Kidney (tissue), 14 donors: ENCODE measurements around the gene GRIK3. TPM values are rescaled to one million over a fixed set of nuclear protein-coding genes. Genes with fewer than 3 reads are reported as not detected.

Experiments
- DNase-seq, 5 donors: peaks; one replicate each; pipeline ENCODE4 v3.0.0-alpha.2; 2013 to 2020
- FAIRE-seq: peaks from 2 replicates; lab custom pipeline; 2012; peaks lifted over from hg19 to GRCh38; lab: Jason Lieb, UNC
- H3K27ac ChIP-seq, 2 donors: one replicate each; pipeline ENCODE4 v1.7.0; 2013; ENCODE audit warnings: low read depth in 2 of 2, low read length in 2 of 2, inconsistent platforms in 1 of 2
- H3K27me3 ChIP-seq: one replicate; pipeline ENCODE4 v1.7.1; 2013; ENCODE audit warnings: low read length, inconsistent platforms; ENCODE audit not compliant: control insufficient read depth, insufficient read depth
- H3K36me3 ChIP-seq, 3 donors: one replicate each; pipeline versions ENCODE4 v1.7.0 to v1.7.1; 2013; ENCODE audit warnings: low read length in 3 of 3, control low read depth in 1 of 3, inconsistent platforms in 1 of 3; ENCODE audit not compliant: insufficient read depth in 3 of 3, control insufficient read depth in 2 of 3
- H3K4me1 ChIP-seq, 3 donors: one replicate each; pipeline versions ENCODE4 v1.7.0 to v1.7.1; 2013; ENCODE audit warnings: low read length in 3 of 3, inconsistent platforms in 1 of 3, low read depth in 1 of 3; ENCODE audit not compliant: control insufficient read depth in 2 of 3, insufficient read depth in 2 of 3
- H3K4me3 ChIP-seq, 3 donors: one replicate each; pipeline versions ENCODE4 v1.7.0 to v1.8.1; 2013; ENCODE audit warnings: low read length in 3 of 3, control low read depth in 1 of 3, inconsistent platforms in 1 of 3
- H3K9ac ChIP-seq, 3 donors: one replicate each; pipeline versions ENCODE4 v1.7.0 to v1.7.1; 2013; ENCODE audit warnings: low read length in 3 of 3, control low read depth in 1 of 3, inconsistent platforms in 1 of 3
- H3K9me3 ChIP-seq, 3 donors: one replicate each; pipeline versions ENCODE4 v1.7.0 to v1.7.1; 2013; ENCODE audit warnings: low read length in 3 of 3, control low read depth in 1 of 3, inconsistent platforms in 1 of 3; ENCODE audit not compliant: control insufficient read depth in 2 of 3, insufficient read depth in 1 of 3
- intact Hi-C: fragments of 100-400 bp; cut with DNase I; formaldehyde crosslinking; loops from one replicate; pipeline ENCODE4 v1.11.1; 2022
- polyA plus RNA-seq: library from polyadenylated mRNA; stranded (reverse); fragments of 350-450 nt; fragmentation: Illumina TruSeq; extraction: RNeasy Lipid Tissue Mini Kit (QIAGEN cat#74804); gene quantifications from one replicate; pipeline ENCODE4 v1.2.3, GENCODE V29; 2014; ENCODE audit warnings: low read depth, low replicate concordance; ENCODE audit not compliant: insufficient read depth
- total RNA-seq: library from RNA; stranded (reverse); fragmentation: NEBNext Ultra II Directional; extraction: Animal tissue kit (Norgen Biotek cat#: 25700); gene quantifications from one replicate; pipeline ENCODE4 v1.2.1, GENCODE V29; 2021
- TF ChIP-seq, protein P1 (sequence below): IDR thresholded peaks from 3 replicates; pipeline ENCODE4 v1.5.1; 2012; ENCODE audit warnings: mild to moderate bottlenecking, moderate library complexity, borderline replicate concordance; ENCODE audit not compliant: insufficient read depth; ENCODE audit errors: extremely low read depth
- donor health status: control.
- donor health status: control.
- donor health status: control.
- donor health status: control.
- donor health status: control.
- donor health status: DM: yes; HTN: yes; CAD: no.
- donor health status: Normal renal cell carcinoma (clear cell type).

Gene GRIK3
- total and polyA plus RNA-seq, 2 donors from 2014 or later, result 0.06 to 0.38 TPM

DNA sequence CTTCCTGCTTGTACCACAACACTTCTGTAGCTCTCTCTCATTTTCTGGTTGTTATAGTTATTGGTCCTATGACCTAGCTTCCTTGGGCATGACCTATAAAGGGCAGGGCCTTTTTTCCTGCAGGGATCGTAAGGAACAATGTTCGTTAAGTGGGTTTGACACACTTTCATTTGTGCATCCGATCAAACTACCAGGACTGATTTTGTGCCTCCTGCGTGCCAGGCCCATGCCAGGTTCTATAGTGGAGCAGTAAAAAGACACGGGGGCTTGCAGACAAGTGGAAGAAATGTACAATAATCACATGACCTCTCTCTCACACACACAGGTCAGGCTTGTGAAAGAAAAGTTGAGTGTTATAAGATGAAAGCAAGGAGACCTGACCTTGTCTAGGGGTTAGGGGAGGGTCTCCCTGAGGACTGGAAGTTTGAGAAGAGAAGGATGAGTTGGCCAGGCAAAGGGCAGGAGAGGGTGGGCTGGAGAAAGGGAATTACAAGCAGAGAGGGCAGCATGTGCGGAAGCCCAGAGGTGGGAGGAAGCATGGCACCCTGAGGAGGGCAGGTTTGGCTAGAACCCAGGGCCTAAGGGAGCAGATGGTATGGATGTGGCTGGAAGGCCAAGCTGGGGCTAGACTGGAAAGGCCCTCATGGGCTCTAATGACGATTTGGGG lies 145.4 kb downstream of the GRIK3 start:
- TF ChIP-seq, protein P1, sequence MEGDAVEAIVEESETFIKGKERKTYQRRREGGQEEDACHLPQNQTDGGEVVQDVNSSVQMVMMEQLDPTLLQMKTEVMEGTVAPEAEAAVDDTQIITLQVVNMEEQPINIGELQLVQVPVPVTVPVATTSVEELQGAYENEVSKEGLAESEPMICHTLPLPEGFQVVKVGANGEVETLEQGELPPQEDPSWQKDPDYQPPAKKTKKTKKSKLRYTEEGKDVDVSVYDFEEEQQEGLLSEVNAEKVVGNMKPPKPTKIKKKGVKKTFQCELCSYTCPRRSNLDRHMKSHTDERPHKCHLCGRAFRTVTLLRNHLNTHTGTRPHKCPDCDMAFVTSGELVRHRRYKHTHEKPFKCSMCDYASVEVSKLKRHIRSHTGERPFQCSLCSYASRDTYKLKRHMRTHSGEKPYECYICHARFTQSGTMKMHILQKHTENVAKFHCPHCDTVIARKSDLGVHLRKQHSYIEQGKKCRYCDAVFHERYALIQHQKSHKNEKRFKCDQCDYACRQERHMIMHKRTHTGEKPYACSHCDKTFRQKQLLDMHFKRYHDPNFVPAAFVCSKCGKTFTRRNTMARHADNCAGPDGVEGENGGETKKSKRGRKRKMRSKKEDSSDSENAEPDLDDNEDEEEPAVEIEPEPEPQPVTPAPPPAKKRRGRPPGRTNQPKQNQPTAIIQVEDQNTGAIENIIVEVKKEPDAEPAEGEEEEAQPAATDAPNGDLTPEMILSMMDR, result no peak
- Histone ChIP-seq H3K36me3 (no peaks in the 10 kb centered on the region), H3K27ac (no peak overlapping the region), H3K4me3 (no peak overlapping the region), H3K9me3 (no peaks in the 10 kb centered on the region), H3K9ac (no peak overlapping the region), H3K27me3 (no peaks in the 10 kb centered on the region), H3K4me1 (no peaks in the 10 kb centered on the region)
- intact Hi-C loops, result no loop called here
- no peak for FAIRE-seq
- peak in 1 of 5 donors; percentile 2 for DNase-seq

DNA sequence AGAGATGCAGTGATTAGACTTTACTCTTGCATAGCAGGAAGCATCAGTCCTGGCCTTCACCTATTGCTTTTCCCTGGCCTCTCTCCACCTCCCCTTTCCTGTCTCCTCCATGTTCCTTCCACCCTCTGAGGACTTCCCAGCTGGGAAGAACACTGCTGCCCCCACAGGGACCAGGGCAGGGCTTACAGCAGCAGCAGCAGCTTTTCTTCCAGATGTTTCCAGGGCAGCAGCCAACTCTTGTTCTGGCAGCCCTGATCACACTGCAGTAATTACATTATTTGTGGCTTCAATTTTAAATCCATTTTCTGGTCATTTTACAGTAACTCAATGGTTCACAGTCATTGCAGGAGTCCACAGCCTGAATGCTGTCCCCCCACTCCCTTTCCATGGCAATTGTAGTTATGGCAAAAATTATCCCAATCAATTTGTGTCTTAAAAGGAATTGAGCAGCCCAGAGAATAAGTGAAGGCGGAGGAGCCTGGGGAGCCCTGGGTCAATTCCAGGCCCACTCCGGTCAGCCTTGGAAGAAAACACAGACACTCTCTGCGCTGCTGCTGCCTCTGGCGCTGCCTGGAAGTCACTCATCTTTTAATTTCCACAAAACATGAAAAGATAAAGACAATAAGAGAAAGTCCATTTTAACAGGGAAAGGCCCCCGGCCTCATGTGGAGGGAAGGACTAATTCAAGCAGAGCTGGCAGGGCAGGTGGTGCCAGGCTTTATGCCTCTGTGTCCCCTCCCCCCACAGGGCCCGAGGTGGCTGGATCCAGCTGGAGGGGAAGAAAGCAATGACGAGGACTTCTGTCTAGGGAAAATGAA lies 148.6 kb downstream of the GRIK3 start:
- FAIRE-seq (no peak), DNase-seq (peak in 2 of 5 donors; percentile 12 to 34)
- no peaks in the 10 kb centered on the region for H3K9me3 ChIP-seq
- no peaks in the 10 kb centered on the region for H3K36me3 ChIP-seq
- intact Hi-C loops, result no loop called here
- no peak overlapping the region for H3K9ac ChIP-seq
- no peak overlapping the region for H3K27ac ChIP-seq
- H3K4me3 ChIP-seq, result no peak overlapping the region
- H3K4me1 ChIP-seq, result no peaks in the 10 kb centered on the region
- H3K27me3 ChIP-seq, result no peaks in the 10 kb centered on the region
- TF ChIP-seq, protein P1, result no peak

DNA sequence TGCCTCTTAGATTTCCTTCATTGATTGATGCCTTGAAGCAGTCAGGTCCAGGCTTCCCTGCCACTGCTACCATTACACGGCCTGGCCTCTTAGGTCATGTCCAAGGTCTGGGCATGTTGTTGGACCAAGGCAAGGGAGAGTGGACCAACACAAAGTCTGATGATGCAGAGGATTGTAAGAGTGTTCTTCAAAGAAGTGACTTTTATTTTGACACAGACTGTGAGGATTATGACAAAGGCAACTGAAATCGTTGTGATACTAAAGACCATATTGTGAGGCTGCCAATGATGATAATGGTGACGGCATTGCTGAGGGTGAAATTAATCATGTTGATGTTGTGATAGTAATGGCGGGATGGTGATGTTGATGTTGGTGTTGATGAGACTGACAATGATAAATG lies 149.5 kb downstream of the GRIK3 start:
- FAIRE-seq, result no peak

More for the DNA sequence above, 149.5 kb downstream of the GRIK3 start:
- H3K27ac ChIP-seq, result no peak overlapping the region
- intact Hi-C loops, result no loop called here
- H3K4me3 ChIP-seq, result no peak overlapping the region
- no peaks in the 10 kb centered on the region for H3K4me1 ChIP-seq
- H3K9me3 ChIP-seq, result no peaks in the 10 kb centered on the region
- no peaks in the 10 kb centered on the region for H3K27me3 ChIP-seq
- no peak overlapping the region for H3K9ac ChIP-seq
- H3K36me3 ChIP-seq, result no peaks in the 10 kb centered on the region
- TF ChIP-seq, protein P1, result no peak
- peak in 1 of 5 donors; percentile 2 for DNase-seq
